Activated CD4-positive, alpha-beta T cell treated with anti-CD3 and anti-CD28 coated beads, Interleukin-2, amount 50 U/mL, for 1 hour (primary cell): Measurements from ENCODE around the gene FAM163A.
A peak's percentile ranks its signal among the peaks of the same experiment; 100 is the strongest.
"Not testable (repeated sequence)": the region's sequence is repeated elsewhere in the genome, so short reads cannot be mapped to it uniquely, and the experiment has no call there.

Experiments
- DNase-seq: peaks from one replicate; pipeline ENCODE4 v3.0.0-alpha.2; 2020

Gene FAM163A

DNA sequence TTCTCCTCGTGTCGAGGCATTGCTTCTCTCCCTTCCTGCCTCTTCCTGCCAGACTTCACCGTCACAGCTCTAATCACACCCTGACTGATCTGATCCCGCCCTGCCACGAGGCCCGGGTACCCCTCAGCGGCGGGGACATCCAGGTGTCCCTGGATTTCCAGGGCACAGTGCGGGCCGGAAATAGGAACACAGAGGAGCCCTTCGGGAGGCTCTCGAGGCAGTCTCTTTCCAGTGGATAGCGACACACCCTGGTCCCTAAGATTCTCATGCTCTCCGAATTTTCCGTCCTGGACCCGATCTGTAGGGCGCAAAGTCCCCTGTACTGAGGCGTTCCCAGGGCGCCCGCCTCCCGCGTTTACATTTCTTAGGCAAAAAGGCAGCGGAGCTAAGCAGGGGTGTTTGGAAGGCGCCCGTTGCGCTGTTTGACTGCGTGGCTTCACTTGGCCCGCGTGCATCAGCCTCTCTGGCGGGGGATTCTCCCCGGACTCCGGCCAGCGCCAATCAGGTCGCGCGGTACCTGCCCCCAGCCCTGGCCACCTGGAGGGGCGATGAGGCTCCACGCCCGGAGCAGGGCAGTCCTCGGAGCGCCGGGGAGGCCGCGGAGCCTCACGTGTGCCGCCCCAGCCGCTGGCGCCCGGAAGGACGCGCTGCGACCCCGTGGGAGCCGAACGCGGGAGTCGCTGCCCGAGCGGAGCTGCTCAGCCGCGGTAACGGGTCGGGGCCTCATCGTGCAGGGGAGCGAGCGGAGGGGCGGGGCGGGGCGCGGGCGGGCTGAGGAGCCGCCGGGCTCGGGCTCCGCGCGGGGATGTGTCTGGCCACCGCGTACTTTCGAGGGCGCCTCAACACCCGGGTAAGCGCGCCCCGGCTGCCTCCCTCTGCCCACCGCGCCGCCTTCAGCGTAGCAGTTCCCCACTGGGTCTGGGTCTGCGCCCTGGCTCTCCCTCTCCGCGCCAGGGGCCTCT, at the start of gene FAM163A:
Gene FAM163A (plus strand): TSS at position 575 of the 962 bp plus-strand sequence. CDS start 69,807 bp downstream, outside the sequence.
- DNase-seq = no peak

DNA sequence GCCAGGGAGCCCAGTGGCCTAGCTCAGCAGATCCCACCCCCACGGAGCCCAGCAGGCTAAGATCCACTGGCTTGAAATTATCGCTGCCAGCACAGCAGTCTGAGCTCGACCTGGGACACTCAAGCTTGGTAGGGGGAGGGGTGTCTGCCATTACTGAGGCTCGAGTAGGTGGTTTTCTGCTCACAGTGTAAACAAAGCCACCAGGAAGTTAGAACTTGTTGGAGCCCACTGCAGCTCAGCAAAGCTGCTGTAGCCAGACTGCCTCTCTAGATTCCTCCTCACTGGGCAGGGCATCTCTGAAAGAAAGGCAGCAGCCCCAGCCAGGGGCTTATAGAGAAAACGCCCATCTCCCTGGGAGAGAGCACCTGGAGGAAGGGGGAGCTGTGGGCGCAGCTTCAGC, 48.6 kb upstream of the FAM163A start:
- not testable (repeated sequence) for DNase-seq

DNA sequence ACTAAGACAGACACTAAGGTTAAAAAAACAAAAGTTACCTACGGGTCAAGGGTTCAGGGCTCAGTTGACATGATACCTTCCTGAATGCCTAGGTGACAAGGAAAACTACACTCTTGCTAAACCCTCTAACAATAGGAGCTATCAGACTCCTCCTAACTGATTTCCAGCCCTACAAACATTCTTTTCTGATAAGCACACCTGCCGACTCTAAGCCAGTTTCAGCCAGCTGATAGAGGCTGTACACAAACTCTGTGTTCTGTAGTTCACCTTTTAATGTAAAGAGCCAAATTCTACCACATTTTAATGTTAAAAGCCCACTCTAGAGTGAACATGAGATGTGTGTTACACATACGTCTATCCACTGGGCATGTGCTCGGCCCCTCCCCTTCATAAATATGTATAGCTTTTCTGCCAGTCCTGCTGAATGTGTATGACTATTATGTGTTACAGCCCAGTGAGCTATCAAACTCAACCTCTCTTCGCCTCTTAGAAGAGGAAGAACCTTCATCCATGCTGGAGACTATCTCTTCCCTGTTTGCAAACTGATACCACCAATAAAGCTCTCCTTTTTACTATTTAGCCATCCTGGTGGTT, 40.0 kb upstream of the FAM163A start:
- DNase-seq = no peak

DNA sequence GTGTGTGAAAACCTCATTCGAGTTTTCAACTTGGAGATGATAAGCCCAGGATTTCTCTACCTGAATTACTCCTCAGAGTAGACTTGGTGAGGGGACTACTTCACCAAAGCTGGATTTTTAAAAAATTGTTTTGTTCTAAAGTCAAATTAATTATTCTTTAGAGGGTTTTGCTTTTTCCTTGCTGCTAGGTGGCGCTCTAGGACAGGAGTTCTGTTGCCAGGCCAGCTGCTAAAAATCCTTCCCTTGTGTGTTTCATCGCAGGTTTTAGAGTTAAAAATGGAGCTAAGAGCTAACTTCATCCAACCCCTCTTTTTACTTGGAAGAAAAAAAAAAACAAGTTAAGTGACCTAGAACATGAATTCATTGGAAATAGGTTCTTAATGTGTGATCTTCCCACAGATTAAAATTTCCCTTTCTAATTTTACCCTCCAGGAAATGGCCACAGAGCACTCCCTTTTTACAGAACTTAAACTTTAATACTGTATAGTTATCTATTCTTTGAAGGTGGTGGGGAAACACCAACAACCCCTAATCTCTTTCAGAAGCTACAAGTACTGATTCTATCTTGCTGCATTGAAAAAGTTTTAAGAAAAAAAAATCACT, 36.7 kb upstream of the FAM163A start:
- peak; percentile 61 for DNase-seq

DNA sequence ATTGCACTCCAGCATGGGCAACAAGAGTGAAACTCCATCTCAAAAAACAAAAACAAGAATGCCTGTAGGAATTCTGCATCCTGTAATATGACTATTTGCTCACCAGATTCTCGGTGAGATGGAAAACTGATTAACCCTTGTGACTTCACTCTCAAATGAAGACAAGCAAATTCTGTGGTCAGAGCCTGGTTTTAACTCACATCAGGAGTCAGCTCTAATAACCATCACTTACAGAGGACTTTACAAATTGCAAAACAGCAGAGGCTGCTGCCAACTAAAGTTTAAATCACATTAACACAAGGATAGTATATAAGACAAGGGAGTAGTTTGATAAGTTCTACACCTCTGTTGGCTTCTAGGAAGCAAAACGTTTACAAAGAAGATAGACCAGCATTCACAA, 35.7 kb upstream of the FAM163A start:
- DNase-seq = no peak

DNA sequence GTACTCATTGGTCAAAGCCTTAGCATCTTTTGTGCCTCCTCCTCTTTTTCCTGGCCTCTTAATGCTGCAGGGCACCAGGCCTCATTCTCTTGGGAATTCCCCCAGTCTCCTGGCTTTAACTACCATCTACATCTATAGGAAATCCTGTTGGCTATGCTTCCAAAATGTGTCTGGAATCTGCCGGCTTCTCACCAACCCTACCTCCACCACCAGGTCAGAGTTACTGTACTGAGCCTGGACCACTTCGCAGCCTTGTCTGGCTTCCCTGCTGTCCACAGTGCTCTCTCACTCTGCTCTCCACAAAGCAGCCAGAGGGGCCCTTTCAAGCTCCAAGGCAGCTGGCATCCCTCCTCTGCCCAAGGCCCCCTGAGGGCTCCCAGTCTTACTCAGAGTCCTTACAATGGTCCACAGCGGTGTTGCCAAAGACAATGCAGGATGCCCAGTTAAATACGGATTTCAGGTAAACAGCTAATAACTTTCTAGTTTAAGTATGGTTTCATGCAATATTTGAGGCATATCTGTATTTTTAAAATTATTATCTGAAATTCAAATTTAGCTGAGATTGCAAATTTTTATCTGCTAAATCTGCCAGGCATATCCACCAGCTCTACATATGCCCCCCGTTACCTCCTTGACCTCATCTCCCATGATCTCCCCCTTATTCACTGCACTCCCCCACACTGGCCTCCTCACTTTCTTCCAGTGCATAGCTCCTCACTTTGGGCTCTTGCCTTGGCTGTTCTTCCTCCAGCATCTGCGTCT, 34.5 kb upstream of the FAM163A start:
- no peak for DNase-seq

DNA sequence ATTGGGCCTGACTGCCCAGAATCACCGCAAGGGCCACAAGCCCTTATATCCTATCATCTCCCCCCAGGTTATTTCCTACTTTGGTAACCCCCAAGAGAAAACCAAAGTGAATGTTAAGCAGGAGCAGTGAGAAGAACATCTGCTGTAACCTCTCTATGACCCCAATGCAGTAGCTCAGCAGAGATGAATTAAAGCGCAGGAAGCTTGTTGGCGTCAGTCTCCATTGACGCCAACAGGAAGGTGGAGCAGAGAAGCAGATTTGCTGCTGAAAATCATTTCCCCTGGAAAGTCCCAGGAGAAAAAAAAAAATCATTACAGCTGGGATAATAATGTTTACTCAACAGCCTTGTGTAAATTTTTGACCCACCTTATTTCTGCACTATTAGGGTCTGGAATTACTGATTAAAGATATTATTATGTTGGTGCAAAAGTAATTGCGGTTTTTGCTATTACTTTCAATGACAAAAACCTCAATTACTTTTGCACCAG, 33.2 kb upstream of the FAM163A start:
- DNase-seq = peak; percentile 23

DNA sequence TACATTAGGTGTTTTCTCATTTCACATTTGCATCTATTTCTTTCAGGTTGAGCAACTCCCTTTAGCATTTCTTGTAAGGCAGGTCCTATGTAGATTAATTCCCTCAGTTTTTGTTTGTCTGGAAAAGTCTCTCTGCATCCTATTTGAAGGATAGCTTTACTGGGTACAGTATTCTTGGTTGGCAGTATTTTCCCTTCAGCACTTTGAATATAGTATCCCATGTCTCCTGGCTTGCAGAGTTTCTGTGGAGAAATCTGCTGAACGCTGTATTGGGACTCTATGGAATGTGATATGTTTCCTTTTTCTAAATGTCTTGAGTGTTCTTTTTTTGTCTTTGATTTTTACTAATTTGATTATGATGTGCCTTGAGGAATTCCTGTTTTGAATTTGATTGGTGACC, 28.9 kb upstream of the FAM163A start:
- no peak for DNase-seq

DNA sequence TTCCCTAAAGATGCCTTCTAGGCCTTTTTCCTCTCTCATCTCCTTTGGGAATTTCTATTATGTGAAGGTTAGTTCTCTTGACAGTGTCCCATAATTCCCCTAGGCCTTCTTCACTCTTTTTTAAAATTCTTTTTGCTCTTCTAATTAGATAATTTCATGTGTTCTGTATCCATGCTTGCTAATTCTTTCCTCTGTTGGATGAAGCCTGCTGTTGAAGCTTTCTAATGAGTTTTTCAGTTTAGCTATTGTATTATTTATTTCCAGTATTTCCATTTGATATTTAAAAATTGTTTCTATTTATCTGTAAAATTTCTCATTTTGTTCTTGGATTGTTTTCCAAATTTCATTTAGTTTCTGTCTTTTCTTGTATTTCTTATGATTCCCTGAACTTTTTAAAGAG, 28.5 kb upstream of the FAM163A start:
- no peak for DNase-seq

DNA sequence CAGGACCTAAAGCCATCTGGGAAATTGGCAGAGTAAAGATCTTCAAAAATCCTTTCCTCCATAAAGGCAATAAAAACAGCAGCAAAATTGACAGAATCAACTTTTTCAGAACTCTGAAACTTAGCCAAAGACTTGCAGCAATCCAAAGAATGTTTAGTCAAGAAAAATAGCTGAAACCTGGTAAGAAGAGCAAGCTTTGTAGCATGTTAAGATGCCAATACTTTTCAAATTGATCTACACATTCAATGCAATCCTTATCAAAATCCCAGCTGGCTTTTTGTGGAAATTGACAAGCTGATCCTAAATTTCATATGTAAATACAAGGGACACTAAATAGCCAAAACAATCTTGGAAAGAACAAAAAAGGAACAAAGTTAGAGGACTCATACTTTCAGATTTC, 23.8 kb upstream of the FAM163A start:
- DNase-seq = no peak

DNA sequence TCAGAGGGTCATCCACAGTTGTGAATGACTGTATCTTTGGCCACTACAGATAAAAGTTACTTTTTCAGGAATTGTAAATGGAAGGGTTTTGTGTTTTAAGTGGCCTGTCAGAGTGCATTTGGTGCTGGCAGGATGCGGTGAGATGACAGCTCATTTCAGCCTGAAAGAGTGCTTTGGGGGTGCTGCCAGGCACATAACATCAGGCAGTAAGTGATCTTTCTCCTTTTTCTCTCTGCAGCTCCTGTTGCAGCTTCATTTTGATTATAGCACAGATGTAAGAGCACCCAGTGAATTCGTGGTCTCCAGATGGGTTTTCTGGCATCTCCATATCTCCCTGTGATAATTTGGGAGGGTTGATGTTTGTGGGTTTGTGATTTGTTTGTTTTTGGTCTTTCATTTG, 14.8 kb upstream of the FAM163A start:
- DNase-seq = no peak

DNA sequence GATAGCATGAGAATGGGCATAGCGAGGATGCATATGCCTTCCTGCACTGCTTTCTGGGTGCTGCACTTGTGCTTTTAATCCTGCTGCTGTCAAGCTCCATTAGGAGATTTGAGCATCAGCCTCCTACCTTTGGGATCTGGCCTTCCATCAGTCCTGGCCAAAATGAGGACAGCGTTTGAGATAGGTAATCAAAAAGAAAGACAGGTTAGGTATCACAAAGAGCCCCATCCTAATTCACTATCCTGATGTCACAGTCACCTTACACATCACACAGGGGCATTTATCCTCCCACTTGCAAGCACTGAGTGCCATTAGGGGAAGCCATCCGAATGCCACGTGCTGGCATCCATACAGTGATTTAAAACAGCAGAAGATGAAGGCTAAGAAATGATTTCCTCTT, 13.2 kb upstream of the FAM163A start:
- DNase-seq = no peak

DNA sequence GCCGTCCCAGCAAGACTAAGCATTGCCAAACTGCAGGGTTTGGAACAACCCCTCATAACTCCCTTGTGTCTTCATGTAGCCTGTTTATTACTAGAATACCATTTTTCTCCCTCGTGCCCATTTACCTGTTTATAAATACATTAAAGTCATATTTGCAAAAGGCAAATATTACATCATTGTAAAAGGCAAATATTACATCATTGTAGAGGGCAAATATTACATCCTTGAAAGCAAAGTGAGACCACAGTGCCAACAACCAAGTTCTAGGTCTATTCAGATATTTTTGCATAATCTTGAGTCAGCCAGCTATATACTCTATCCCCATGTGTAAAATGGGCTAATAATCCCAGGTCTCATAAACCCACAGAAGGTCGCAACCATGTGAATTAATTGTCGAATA, 11.4 kb upstream of the FAM163A start:
- DNase-seq = no peak

DNA sequence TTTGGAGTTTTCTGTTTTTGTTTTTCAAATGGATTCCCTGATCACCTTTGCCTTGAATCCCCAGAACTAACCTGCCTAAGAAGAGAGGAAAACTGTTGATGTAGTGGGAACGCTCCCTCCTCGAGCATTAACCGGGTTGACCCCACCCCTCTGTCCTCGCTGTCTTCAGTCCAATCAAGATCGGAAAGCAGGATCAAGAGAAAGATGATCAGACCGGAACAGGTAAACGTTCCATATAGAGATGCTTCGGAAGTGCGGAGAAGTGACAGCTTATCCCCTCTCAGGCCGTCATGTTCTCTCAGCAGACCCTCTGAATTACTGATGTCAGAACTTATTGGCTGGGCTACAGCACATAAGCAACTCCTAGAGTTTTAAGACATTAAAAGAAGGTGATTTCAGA, 800 bp upstream of the FAM163A start:
- DNase-seq = no peak

DNA sequence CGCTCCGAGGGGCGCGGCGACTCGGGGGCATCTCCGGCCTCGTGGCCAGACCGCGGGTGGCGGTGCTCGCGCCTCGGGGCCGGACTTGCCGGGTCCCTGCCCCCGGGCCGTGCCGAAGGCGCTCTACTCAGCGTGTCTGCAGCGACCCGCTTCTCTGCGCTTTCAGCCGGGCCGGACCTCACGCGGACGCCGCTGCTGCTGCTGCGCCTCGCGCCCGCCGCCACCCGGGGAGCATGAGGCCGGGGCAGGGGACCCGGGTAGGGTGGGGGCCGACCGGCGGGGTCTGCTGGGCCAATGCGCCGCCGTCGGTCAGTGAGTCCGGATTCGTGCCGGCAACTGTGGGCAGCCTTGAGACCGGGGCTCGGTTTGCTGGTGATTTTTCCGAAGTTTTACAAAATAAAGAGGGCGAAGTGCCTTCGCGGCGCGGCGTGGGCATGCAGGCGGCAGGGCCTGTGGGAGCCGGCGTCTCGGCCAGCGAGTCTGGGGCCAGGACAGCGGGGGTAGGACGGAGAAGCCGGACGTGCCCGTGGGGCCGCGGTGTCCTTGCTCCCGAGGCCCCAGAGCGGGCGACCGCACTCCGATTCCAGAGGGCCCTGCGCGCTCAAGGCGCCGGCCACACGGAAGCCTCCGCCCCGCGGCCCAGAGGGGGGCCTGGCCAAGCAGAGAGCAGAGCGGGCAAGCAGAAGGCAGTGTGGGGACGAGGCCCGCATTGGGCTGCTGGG, 749 bp downstream of the FAM163A start:
- no peak for DNase-seq

DNA sequence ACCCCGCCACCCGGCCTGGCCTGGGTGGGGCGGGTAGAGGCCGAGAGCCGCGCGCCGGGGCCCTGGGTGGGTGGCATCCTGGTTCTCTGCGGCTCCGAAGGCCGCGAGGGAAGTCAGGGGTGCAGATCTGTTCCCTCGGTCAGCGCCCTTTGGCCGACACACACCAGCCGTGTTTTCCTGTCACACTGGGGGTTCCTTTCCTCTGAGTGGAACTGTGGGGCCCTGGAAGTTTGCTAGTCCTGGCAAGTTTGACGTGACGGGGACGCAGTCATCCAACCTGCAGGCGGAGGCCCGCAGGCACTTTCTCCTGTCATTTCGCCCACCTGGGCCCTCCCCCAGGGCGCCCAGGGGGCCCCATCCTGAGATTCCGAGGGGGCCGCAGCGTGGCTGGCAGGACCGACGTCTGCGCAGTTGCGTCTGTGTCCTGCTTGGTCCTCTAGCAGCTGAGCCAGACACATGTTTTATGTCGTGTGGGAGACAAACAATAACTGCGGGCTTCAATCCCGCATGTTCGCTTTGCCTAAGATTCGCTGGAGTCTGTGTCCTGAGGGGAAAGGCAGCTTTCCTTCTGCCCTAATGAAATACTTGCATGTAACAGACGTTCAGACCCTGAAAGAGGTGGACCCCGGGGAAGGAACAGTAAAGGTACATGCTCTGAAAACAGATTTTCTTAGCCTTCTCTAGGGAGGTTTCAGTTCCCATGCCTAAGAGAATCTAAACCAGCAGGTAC, 1.5 kb downstream of the FAM163A start:
- DNase-seq = no peak

DNA sequence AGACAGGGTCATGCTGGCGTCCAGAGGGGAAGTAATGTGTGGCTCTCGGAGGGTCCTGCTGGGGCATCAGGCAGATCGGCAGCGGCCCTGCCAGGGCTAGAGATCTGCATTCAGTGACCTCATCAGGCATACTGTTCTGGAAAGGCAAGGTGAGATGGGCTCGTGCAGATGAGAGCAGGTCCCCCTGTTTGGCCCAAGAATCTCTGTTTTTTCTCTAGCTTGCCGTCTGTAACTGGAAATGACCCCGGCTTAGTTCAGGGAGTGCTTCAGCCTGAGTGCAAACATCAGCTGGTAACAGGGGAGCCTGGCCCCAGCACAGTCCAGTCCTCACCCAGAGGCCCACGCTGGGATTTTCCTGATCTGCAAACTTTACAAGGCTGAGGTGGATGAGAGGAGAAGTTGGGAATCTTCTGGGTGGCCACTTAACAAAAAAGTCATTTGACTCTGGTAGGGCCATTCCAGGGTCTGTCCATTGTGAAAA, 2.1 kb downstream of the FAM163A start:
- no peak for DNase-seq

DNA sequence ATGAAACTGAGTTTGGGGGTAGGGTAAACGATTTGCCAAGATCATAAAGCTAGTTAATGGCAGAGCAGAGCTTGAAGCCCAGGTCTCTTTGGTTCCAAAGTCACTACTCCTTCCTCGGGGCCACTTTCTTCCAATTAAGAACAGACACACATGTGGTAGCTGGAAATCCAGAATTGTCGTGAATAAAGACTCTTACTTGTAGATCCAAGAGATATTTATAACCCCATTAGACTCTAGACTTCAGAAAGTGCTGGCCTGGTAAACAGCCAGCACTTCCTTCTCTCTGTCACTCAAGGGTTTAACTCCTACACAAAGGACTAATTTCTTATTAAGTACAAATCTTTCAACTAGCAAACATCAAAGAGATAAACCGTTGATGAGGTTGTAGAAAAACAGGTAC, 2.7 kb downstream of the FAM163A start:
- no peak for DNase-seq

DNA sequence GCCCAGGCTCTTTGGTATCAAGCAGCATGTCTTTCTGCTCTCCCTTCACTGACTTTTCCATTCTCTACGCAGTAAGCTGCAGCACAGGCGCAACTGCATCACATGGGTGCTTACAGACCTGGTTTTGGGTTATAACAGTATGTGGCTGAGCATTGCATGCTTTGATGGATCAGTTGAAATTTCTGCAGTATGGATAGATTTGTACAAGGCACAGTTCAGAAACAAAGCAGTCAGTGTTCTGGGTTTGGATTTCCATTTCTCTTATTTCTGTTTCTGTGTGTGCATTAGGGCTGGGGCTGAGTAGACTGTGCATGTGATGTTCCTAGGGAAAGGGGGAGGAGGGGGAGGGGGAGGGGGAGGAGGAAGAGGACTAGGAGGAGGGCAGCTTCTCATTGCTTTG, 4.5 kb downstream of the FAM163A start:
- DNase-seq = no peak

DNA sequence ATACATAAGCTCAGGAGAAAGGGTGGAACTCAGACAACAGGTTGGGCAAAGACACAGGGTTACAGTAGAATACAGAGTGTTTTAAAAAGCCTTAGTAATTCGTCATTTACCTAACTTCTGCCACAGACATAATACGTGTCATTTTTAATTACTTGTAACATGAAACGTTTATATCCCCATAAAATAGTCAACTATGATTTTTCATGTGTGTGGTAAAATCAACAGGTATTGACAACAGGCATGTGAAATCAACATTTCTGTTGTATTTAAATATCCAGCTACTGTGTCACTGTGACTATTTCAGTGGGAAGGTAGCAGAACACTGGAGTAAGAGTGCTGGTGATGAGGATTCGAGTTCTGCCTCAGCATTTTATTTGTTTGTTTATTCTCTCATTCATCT, 5.7 kb downstream of the FAM163A start:
- DNase-seq = no peak

DNA sequence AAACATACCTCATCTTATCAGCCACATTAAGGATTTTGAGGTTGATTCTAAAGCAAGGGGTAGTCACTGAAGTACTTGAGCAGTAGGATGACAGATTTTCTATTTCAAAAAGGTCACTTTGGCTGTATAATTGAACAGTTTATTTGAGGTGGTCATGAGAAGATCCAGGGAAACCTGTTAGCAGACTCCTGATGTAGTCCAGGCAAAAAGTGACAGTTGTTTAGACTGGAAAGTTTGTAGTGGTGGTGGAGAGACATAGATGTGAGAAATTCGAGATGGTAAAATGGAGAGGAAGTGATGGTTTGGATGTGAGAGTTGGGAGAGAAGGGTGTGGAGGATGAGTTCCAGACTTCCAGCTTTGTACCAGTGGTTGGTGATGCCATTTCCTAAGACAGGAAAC, 7.5 kb downstream of the FAM163A start:
- DNase-seq = no peak

DNA sequence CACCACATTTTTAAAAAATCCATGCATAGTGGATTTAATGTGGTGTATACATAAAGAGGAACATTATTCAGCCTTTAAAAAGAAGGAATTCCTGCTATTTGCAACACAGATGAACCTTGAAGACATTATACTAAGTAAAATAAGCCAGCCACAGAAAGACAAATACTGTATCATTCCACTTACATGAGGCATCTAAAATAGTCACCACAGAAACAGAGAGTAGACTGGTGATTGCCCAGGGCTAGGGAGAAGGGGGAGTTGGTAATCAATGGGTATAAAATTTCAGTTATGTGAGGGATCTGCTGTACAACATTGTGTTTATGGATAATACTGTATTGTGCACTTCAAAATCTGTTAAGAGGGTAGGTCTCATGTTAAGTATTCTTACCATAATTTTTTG, 10.0 kb downstream of the FAM163A start:
- DNase-seq = no peak
